ENCODE results near the gene UFSP1. TPM values are rescaled to one million over a fixed set of nuclear protein-coding genes. Genes with fewer than 3 reads are reported as not detected.
"Not testable (repeated sequence)": the region's sequence is repeated elsewhere in the genome, so short reads cannot be mapped to it uniquely, and the experiment has no call there.

UFSP1 gene
- total RNA-seq, 1 experiment from 2014 or later: 5.6 TPM

- no peaks in the 10 kb centered on the region for H3K79me2 ChIP-seq (ENCODE audit: insufficient read depth, low read length)
- no peaks in the 10 kb centered on the region for H4K20me1 ChIP-seq (ENCODE audit: insufficient read depth)
- no peaks in the 10 kb centered on the region; a peak in 1 of 4 replicates for H3K4me1 ChIP-seq (ENCODE audit: control insufficient read depth in 1 of 2, insufficient read depth in 2 of 2, low read length in 2 of 2)
- H3K27ac ChIP-seq (ENCODE audit: low read depth, low read length): no peak overlapping the region
- no peak overlapping the region for H3K9ac ChIP-seq (ENCODE audit: low read length)
- H3K4me3 ChIP-seq (replicated peaks in 1 of 2; ENCODE audit: low read depth in 1 of 2, low read length in 2 of 2): no peak overlapping the region
- BruUV-seq (replicated peaks): no TSS peak
- POLR2A ChIA-PET: no interaction called here
- H3K9me2 ChIP-seq (ENCODE audit: insufficient read depth): no peaks in the 10 kb centered on the region
- no peak for DNase-seq (ENCODE audit: low read depth, low spot score)
- no peaks in the 10 kb centered on the region for H3K27me3 ChIP-seq (ENCODE audit: insufficient read depth, low read length)
- no peak overlapping the region for H2AFZ ChIP-seq (ENCODE audit: low read depth, low read length, poor library complexity, severe bottlenecking)
- CTCF ChIA-PET: interaction anchor here (0.5 kb wide), 1 partner anchor 160 kb away, joined by 3 read pairs; no protein-coding TSS in a partner anchor
- no peak for ATAC-seq
- RAD21 ChIA-PET (ENCODE audit: low non-redundant PET in 1 of 2, low total read pairs in 2 of 2, uncharacterized antibody in 2 of 2, unreplicated experiment in 2 of 2): no interaction called here
- no peak overlapping the region for H3K4me2 ChIP-seq (ENCODE audit: low read length)
- H3K9me3 ChIP-seq (ENCODE audit: control insufficient read depth in 1 of 2, insufficient read depth in 1 of 2, low read depth in 1 of 2, low read length in 2 of 2): no peaks in the 10 kb centered on the region
- no peaks in the 10 kb centered on the region for H3K36me3 ChIP-seq (ENCODE audit: control insufficient read depth in 1 of 2, insufficient read depth in 2 of 2, low read length in 2 of 2)
- intact Hi-C loops (cut with micrococcal nuclease): no loop called here
- TF ChIP-seq SRF (IDR thresholded peaks at IDR 0.05; ENCODE audit: low read depth) (no peak), SP1 (IDR thresholded peaks at IDR 0.05; ENCODE audit: low read depth) (no peak), ATF3 (IDR thresholded peaks at IDR 0.05) (no peak), ZBTB33 (IDR thresholded peaks at IDR 0.05; ENCODE audit: extremely low read depth, insufficient replicate concordance, low read length) (no peak)
These were observed 31.5 kb upstream of the UFSP1 start for GRCh38 chr7:100921039-100921438.

GRCh38 chr7:100919779-100920437 is 30.4 kb upstream of the UFSP1 start:
- H3K36me3 ChIP-seq (ENCODE audit: control insufficient read depth in 1 of 2, insufficient read depth in 2 of 2, low read length in 2 of 2); H3K9me2 ChIP-seq (ENCODE audit: insufficient read depth); H3K9me3 ChIP-seq (ENCODE audit: control insufficient read depth in 1 of 2, insufficient read depth in 1 of 2, low read depth in 1 of 2, low read length in 2 of 2); POLR2A ChIA-PET; H3K79me2 ChIP-seq (ENCODE audit: insufficient read depth, low read length); H2AFZ ChIP-seq (ENCODE audit: low read depth, low read length, poor library complexity, severe bottlenecking); ATAC-seq; RAD21 ChIA-PET (ENCODE audit: low non-redundant PET in 1 of 2, low total read pairs in 2 of 2, uncharacterized antibody in 2 of 2, unreplicated experiment in 2 of 2); H3K4me1 ChIP-seq (ENCODE audit: control insufficient read depth in 1 of 2, insufficient read depth in 2 of 2, low read length in 2 of 2); intact Hi-C loops (cut with micrococcal nuclease); H3K4me2 ChIP-seq (ENCODE audit: low read length); H3K9ac ChIP-seq (ENCODE audit: low read length); CTCF ChIA-PET; H3K27ac ChIP-seq (ENCODE audit: low read depth, low read length); BruUV-seq (replicated peaks); H3K4me3 ChIP-seq (replicated peaks in 1 of 2; ENCODE audit: low read depth in 1 of 2, low read length in 2 of 2); DNase-seq (ENCODE audit: low read depth, low spot score); H3K27me3 ChIP-seq (ENCODE audit: insufficient read depth, low read length); H4K20me1 ChIP-seq (ENCODE audit: insufficient read depth): not testable (repeated sequence)

- RAD21 ChIA-PET (ENCODE audit: low non-redundant PET in 1 of 2, low total read pairs in 2 of 2, uncharacterized antibody in 2 of 2, unreplicated experiment in 2 of 2); POLR2A ChIA-PET: not testable (repeated sequence)
These were observed 29.8 kb upstream of the UFSP1 start for GRCh38 chr7:100919335-100919734.

More at GRCh38 chr7:100919335-100919734, 29.8 kb upstream of the UFSP1 start:
- H3K4me1 ChIP-seq (ENCODE audit: control insufficient read depth in 1 of 2, insufficient read depth in 2 of 2, low read length in 2 of 2); H3K9me3 ChIP-seq (ENCODE audit: control insufficient read depth in 1 of 2, insufficient read depth in 1 of 2, low read depth in 1 of 2, low read length in 2 of 2); H4K20me1 ChIP-seq (ENCODE audit: insufficient read depth); BruUV-seq (replicated peaks); CTCF ChIA-PET; H3K27me3 ChIP-seq (ENCODE audit: insufficient read depth, low read length); H3K9ac ChIP-seq (ENCODE audit: low read length); H3K4me3 ChIP-seq (replicated peaks in 1 of 2; ENCODE audit: low read depth in 1 of 2, low read length in 2 of 2); ATAC-seq; H3K9me2 ChIP-seq (ENCODE audit: insufficient read depth); H2AFZ ChIP-seq (ENCODE audit: low read depth, low read length, poor library complexity, severe bottlenecking); DNase-seq (ENCODE audit: low read depth, low spot score); H3K79me2 ChIP-seq (ENCODE audit: insufficient read depth, low read length); H3K27ac ChIP-seq (ENCODE audit: low read depth, low read length); H3K36me3 ChIP-seq (ENCODE audit: control insufficient read depth in 1 of 2, insufficient read depth in 2 of 2, low read length in 2 of 2); H3K4me2 ChIP-seq (ENCODE audit: low read length); intact Hi-C loops (cut with micrococcal nuclease): not testable (repeated sequence)
